A673 (cell line): ENCODE results near the gene ZNF273. TPM values are rescaled to one million over a fixed set of nuclear protein-coding genes. Genes with fewer than 3 reads are reported as not detected.

Source experiments
- BruUV-seq: library from RNA; stranded (reverse); fragments of 400-500 nt; replicated peaks from 2 replicates; lab custom pipeline; 2021; lab: Mats Ljungman, UMichigan
- CTCF ChIA-PET: fragments of 300-600 bp; sonication (Branson Sonifier 250); formaldehyde crosslinking; loops from one replicate; lab custom pipeline; 2022; ENCODE audit warnings: antibody characterized with exemption; lab: Charles Lee
- POLR2A ChIA-PET: fragments of 300-600 bp; sonication (Branson Sonifier 250); formaldehyde crosslinking; loops from one replicate; lab custom pipeline; 2022; ENCODE audit warnings: antibody characterized with exemption; ENCODE audit not compliant: low non-redundant PET; lab: Charles Lee
- DNase-seq: peaks from one replicate; pipeline ENCODE4 v3.0.0-alpha.2; 2015; ENCODE audit warnings: low spot score
- H3K27ac ChIP-seq: fragments of 200-600 bp; sonication (generic); 2 replicates; pipeline ENCODE4 v1.5.1; 2016; ENCODE audit warnings: mixed run types, low read depth, mild to moderate bottlenecking, mixed read lengths, antibody characterized with exemption, low read length; ENCODE audit not compliant: poor library complexity, severe bottlenecking
- H3K27me3 ChIP-seq: fragments of 200-600 bp; sonication (generic); replicated peaks from 2 replicates; pipeline ENCODE4 v1.6.1; 2017; ENCODE audit warnings: mixed run types, low read depth, mild to moderate bottlenecking, mixed read lengths, antibody characterized with exemption, low read length; ENCODE audit not compliant: insufficient read depth, poor library complexity
- H3K36me3 ChIP-seq: fragments of 200-600 bp; sonication (generic); 2 replicates; pipeline ENCODE4 v1.6.1; 2016; ENCODE audit warnings: mixed run types, mild to moderate bottlenecking, mixed read lengths, antibody characterized with exemption, low read length; ENCODE audit not compliant: insufficient read depth, poor library complexity, severe bottlenecking
- H3K4me1 ChIP-seq: fragments of 200-600 bp; sonication (generic); 2 replicates; pipeline ENCODE4 v1.6.1; 2017; ENCODE audit warnings: mixed run types, mild to moderate bottlenecking, mixed read lengths, antibody characterized with exemption, low read length; ENCODE audit not compliant: insufficient read depth, poor library complexity, severe bottlenecking
- H3K4me3 ChIP-seq: fragments of 200-600 bp; sonication (generic); 2 replicates; pipeline ENCODE4 v1.5.1; 2016; ENCODE audit warnings: low read depth, mixed run types, mild to moderate bottlenecking, mixed read lengths, low read length; ENCODE audit not compliant: poor library complexity, severe bottlenecking
- H3K9me3 ChIP-seq: fragments of 200-600 bp; sonication (generic); 2 replicates; pipeline ENCODE4 v1.6.1; 2016; ENCODE audit warnings: mixed run types, low read depth, mild to moderate bottlenecking, mixed read lengths, antibody characterized with exemption, low read length; ENCODE audit not compliant: poor library complexity, severe bottlenecking
- CTCF ChIP-seq: fragments of 300-800, 200-600 bp; sonication (generic); conservative IDR thresholded peaks from 2 replicates; pipeline ENCODE4 v1.5.1; 2017; ENCODE audit warnings: low read depth, mild to moderate bottlenecking, antibody characterized with exemption, low read length, moderate library complexity, mixed read lengths
- EZH2 ChIP-seq: fragments of 200-600 bp; sonication (generic); IDR thresholded peaks from 2 replicates; pipeline ENCODE4 v1.6.1; 2017; ENCODE audit warnings: borderline replicate concordance, low read depth, mild to moderate bottlenecking, mixed read lengths, antibody characterized with exemption, low read length; ENCODE audit not compliant: poor library complexity, severe bottlenecking
- intact Hi-C: fragments of 100-400 bp; cut with micrococcal nuclease; formaldehyde crosslinking; loops from one replicate; pipeline ENCODE4 v1.10.0; 2022; ENCODE audit not compliant: unreplicated experiment
- total RNA-seq: library from RNA; stranded (reverse); gene quantifications from 2 replicates; pipeline ENCODE4 v1.2.3, GENCODE V29; 2021

ZNF273 gene
- total RNA-seq, 1 experiment from 2014 or later: 10.1 TPM

- ChIA-PET POLR2A (no interaction called here), CTCF (no interaction called here)
- no peak for DNase-seq
- Histone ChIP-seq H3K27me3 (no peaks in the 10 kb centered on the region), H3K4me3 (no peak overlapping the region), H3K4me1 (no peaks in the 10 kb centered on the region), H3K27ac (no peak overlapping the region), H3K36me3 (no peaks in the 10 kb centered on the region), H3K9me3 (no peaks in the 10 kb centered on the region)
- no peak for TF ChIP-seq EZH2
- TF ChIP-seq CTCF: no peak
- no TSS peak for BruUV-seq
- intact Hi-C loops: no loop called here
These were observed 23.9 kb upstream of the ZNF273 start for GRCh38 chr7:64879086-64879730.

GRCh38 chr7:64879800-64880199 is 23.3 kb upstream of the ZNF273 start:
- no peak for TF ChIP-seq EZH2
- CTCF ChIA-PET: no interaction called here
- DNase-seq: no peak
- Histone ChIP-seq H3K9me3 (no peaks in the 10 kb centered on the region), H3K27me3 (no peaks in the 10 kb centered on the region), H3K36me3 (no peaks in the 10 kb centered on the region), H3K4me3 (no peak overlapping the region), H3K4me1 (no peaks in the 10 kb centered on the region), H3K27ac (no peak overlapping the region)
- intact Hi-C loops: loop anchor here (10.0 kb wide), 1 partner anchor 55 kb away; no protein-coding TSS in a partner anchor
- POLR2A ChIA-PET: no interaction called here
- BruUV-seq: no TSS peak

GRCh38 chr7:64880322-64881297 is 22.5 kb upstream of the ZNF273 start:
- H3K36me3 ChIP-seq: no peaks in the 10 kb centered on the region
- ChIA-PET CTCF (no interaction called here), POLR2A (no interaction called here)
- intact Hi-C loops: loop anchor here (10.0 kb wide), 1 partner anchor 56 kb away; no protein-coding TSS in a partner anchor
- H3K27me3 ChIP-seq: no peaks in the 10 kb centered on the region
- H3K9me3 ChIP-seq: no peaks in the 10 kb centered on the region
- no TSS peak for BruUV-seq
- H3K4me1 ChIP-seq: no peaks in the 10 kb centered on the region
- no peak overlapping the region for H3K4me3 ChIP-seq
- no peak overlapping the region for H3K27ac ChIP-seq
- no peak for DNase-seq
- TF ChIP-seq EZH2 (no peak), CTCF (no peak)
